HEK293 (cell line): Measurements from ENCODE around the gene SHLD2.

ENCODE experiments used
- CTCF ChIA-PET: fragments of 350-600 bp; formaldehyde crosslinking; extraction: SDS; loops from one replicate; lab custom pipeline; 2021; ENCODE audit warnings: antibody characterized with exemption; lab: Yijun Ruan, JAX
- POLR2A ChIA-PET: fragments of 300-600 bp; formaldehyde crosslinking; extraction: SDS; loops from one replicate; lab custom pipeline; 2020; ENCODE audit warnings: antibody characterized with exemption, inconsistent platforms; lab: Yijun Ruan, JAX
- H3K27ac ChIP-seq: fragments of 200-500 bp; sonication (Bioruptor generic); 2 replicates; pipeline ENCODE4 v1.5.1; 2014; ENCODE audit warnings: low read depth, low read length, control low read depth, inconsistent platforms; ENCODE audit errors: extremely low read depth
- H3K36me3 ChIP-seq, 2 experiments: fragments of 200-500 bp in 1 of 2; sonication (Bioruptor generic) in 1 of 2; 1 replicate in 1 of 2; 2 replicates in 1 of 2; pipeline ENCODE4 v1.5.1; 2014 to 2017; ENCODE audit warnings: inconsistent platforms in 2 of 2, low read length in 2 of 2; ENCODE audit not compliant: control insufficient read depth in 2 of 2, insufficient read depth in 1 of 2
- H3K4me1 ChIP-seq: fragments of 200-500 bp; sonication (Bioruptor generic); 2 replicates; pipeline ENCODE4 v1.5.1; 2014; ENCODE audit warnings: mild to moderate bottlenecking, low read length, inconsistent platforms; ENCODE audit not compliant: control insufficient read depth, insufficient read depth
- H3K4me3 ChIP-seq: 2 replicates; pipeline ENCODE4 v1.5.1; 2011; ENCODE audit warnings: low read depth, mild to moderate bottlenecking, control low read depth, low read length, moderate library complexity
- H3K9me3 ChIP-seq: fragments of 200-500 bp; sonication (Bioruptor generic); 2 replicates; pipeline ENCODE4 v1.5.1; 2014; ENCODE audit warnings: low read depth, low read length, inconsistent platforms; ENCODE audit not compliant: control insufficient read depth, insufficient read depth
- FEZF1 ChIP-seq: fragments of 450-650 bp; formaldehyde crosslinking; IDR thresholded peaks from 2 replicates; pipeline ENCODE4 v1.5.1; 2016; ENCODE audit warnings: missing biosample characterization, missing genetic modification characterization
- KLF9 ChIP-seq: fragments of 450-650 bp; formaldehyde crosslinking; IDR thresholded peaks from 2 replicates; pipeline ENCODE4 v1.5.1; 2016; ENCODE audit warnings: missing biosample characterization, missing genetic modification characterization, low read depth
- MZF1 ChIP-seq: fragments of 450-650 bp; formaldehyde crosslinking; IDR thresholded peaks from 2 replicates; pipeline ENCODE4 v1.5.1; 2017; ENCODE audit warnings: missing biosample characterization, missing genetic modification characterization, borderline replicate concordance
- PRDM4 ChIP-seq: fragments of 450-650 bp; formaldehyde crosslinking; IDR thresholded peaks from 2 replicates; pipeline ENCODE4 v1.5.1; 2017; ENCODE audit warnings: missing biosample characterization, missing genetic modification characterization
- ZBTB49 ChIP-seq: fragments of 450-650 bp; formaldehyde crosslinking; IDR thresholded peaks from 2 replicates; pipeline ENCODE4 v1.5.1; 2016; ENCODE audit warnings: missing biosample characterization, missing genetic modification characterization, low read depth
- ZEB2 ChIP-seq: fragments of 450-650 bp; formaldehyde crosslinking; IDR thresholded peaks from 2 replicates; pipeline ENCODE4 v1.5.1; 2016; ENCODE audit warnings: missing biosample characterization, missing genetic modification characterization
- ZNF311 ChIP-seq: fragments of 450-650 bp; formaldehyde crosslinking; IDR thresholded peaks from 2 replicates; pipeline ENCODE4 v1.5.1; 2017; ENCODE audit warnings: missing biosample characterization, missing genetic modification characterization, borderline replicate concordance
- ZNF404 ChIP-seq: fragments of 450-650 bp; formaldehyde crosslinking; IDR thresholded peaks from 2 replicates; pipeline ENCODE4 v1.5.1; 2017; ENCODE audit warnings: missing biosample characterization, missing genetic modification characterization
- ZNF510 ChIP-seq: fragments of 450-650 bp; formaldehyde crosslinking; IDR thresholded peaks from 2 replicates; pipeline ENCODE4 v1.5.1; 2018; ENCODE audit warnings: mild to moderate bottlenecking, missing genetic modification characterization, missing biosample characterization; ENCODE audit not compliant: insufficient replicate concordance
- ZNF521 ChIP-seq: fragments of 450-650 bp; formaldehyde crosslinking; IDR thresholded peaks from 2 replicates; pipeline ENCODE4 v1.5.1; 2017; ENCODE audit warnings: missing biosample characterization, mild to moderate bottlenecking, missing genetic modification characterization
- ZNF544 ChIP-seq: fragments of 450-650 bp; formaldehyde crosslinking; IDR thresholded peaks from 2 replicates; pipeline ENCODE4 v1.5.0; 2017; ENCODE audit warnings: missing biosample characterization, missing genetic modification characterization
- ZNF624 ChIP-seq: fragments of 450-650 bp; formaldehyde crosslinking; IDR thresholded peaks from 2 replicates; pipeline ENCODE4 v1.5.1; 2017; ENCODE audit warnings: missing biosample characterization, missing genetic modification characterization
- ZNF677 ChIP-seq: fragments of 450-650 bp; IDR thresholded peaks from 2 replicates; pipeline ENCODE4 v1.5.0; 2018; ENCODE audit warnings: missing biosample characterization, mild to moderate bottlenecking, missing genetic modification characterization, moderate library complexity
- ZNF777 ChIP-seq: fragments of 450-650 bp; formaldehyde crosslinking; IDR thresholded peaks from 2 replicates; pipeline ENCODE4 v1.5.1; 2017; ENCODE audit warnings: missing biosample characterization, missing genetic modification characterization, borderline replicate concordance
- ZNF837 ChIP-seq: fragments of 450-650 bp; formaldehyde crosslinking; IDR thresholded peaks from 2 replicates; pipeline ENCODE4 v1.5.1; 2016; ENCODE audit warnings: missing biosample characterization, missing genetic modification characterization
- TF ChIP-seq, protein P1 (sequence below): fragments of 450-650 bp; formaldehyde crosslinking; IDR thresholded peaks from 2 replicates; pipeline ENCODE4 v1.5.1; 2016; ENCODE audit warnings: missing biosample characterization, missing genetic modification characterization
- TF ChIP-seq, protein P2 (sequence below): fragments of 450-650 bp; formaldehyde crosslinking; conservative IDR thresholded peaks from 2 replicates; pipeline ENCODE4 v1.5.1; 2016; ENCODE audit warnings: low read depth, missing biosample characterization, missing genetic modification characterization
- TF ChIP-seq, protein P3 (sequence below): fragments of 450-650 bp; formaldehyde crosslinking; IDR thresholded peaks from 2 replicates; pipeline ENCODE4 v1.5.1; 2016; ENCODE audit warnings: missing biosample characterization, missing genetic modification characterization

SHLD2 gene

GRCh38 chr10:87068281-87068680 lies 26.7 kb upstream of the SHLD2 start:
- POLR2A ChIA-PET = no interaction called here
- CTCF ChIA-PET = no interaction called here
- H3K36me3 ChIP-seq = peaks cover 39 to 75% of the 10 kb centered on the region in 2 experiments

More at GRCh38 chr10:87068281-87068680, 26.7 kb upstream of the SHLD2 start:
- TF ChIP-seq ZEB2 (no peak), ZNF404 (tag by site-specific recombination) (no peak), ZNF837 (tag by site-specific recombination) (no peak), ZNF777 (no peak), PRDM4 (no peak), KLF9 (tag by site-specific recombination) (no peak), FEZF1 (tag by site-specific recombination) (no peak), ZNF311 (tag by site-specific recombination) (no peak), ZNF544 (tag by site-specific recombination) (no peak), ZNF510 (tag by site-specific recombination) (no peak), ZBTB49 (tag by site-specific recombination) (no peak), MZF1 (tag by site-specific recombination) (no peak), ZNF677 (tag by site-specific recombination) (no peak), ZNF521 (no peak), ZNF624 (no peak)
- TF ChIP-seq, protein P1, sequence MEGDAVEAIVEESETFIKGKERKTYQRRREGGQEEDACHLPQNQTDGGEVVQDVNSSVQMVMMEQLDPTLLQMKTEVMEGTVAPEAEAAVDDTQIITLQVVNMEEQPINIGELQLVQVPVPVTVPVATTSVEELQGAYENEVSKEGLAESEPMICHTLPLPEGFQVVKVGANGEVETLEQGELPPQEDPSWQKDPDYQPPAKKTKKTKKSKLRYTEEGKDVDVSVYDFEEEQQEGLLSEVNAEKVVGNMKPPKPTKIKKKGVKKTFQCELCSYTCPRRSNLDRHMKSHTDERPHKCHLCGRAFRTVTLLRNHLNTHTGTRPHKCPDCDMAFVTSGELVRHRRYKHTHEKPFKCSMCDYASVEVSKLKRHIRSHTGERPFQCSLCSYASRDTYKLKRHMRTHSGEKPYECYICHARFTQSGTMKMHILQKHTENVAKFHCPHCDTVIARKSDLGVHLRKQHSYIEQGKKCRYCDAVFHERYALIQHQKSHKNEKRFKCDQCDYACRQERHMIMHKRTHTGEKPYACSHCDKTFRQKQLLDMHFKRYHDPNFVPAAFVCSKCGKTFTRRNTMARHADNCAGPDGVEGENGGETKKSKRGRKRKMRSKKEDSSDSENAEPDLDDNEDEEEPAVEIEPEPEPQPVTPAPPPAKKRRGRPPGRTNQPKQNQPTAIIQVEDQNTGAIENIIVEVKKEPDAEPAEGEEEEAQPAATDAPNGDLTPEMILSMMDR (tag by site-specific recombination) = no peak
- TF ChIP-seq, protein P2, sequence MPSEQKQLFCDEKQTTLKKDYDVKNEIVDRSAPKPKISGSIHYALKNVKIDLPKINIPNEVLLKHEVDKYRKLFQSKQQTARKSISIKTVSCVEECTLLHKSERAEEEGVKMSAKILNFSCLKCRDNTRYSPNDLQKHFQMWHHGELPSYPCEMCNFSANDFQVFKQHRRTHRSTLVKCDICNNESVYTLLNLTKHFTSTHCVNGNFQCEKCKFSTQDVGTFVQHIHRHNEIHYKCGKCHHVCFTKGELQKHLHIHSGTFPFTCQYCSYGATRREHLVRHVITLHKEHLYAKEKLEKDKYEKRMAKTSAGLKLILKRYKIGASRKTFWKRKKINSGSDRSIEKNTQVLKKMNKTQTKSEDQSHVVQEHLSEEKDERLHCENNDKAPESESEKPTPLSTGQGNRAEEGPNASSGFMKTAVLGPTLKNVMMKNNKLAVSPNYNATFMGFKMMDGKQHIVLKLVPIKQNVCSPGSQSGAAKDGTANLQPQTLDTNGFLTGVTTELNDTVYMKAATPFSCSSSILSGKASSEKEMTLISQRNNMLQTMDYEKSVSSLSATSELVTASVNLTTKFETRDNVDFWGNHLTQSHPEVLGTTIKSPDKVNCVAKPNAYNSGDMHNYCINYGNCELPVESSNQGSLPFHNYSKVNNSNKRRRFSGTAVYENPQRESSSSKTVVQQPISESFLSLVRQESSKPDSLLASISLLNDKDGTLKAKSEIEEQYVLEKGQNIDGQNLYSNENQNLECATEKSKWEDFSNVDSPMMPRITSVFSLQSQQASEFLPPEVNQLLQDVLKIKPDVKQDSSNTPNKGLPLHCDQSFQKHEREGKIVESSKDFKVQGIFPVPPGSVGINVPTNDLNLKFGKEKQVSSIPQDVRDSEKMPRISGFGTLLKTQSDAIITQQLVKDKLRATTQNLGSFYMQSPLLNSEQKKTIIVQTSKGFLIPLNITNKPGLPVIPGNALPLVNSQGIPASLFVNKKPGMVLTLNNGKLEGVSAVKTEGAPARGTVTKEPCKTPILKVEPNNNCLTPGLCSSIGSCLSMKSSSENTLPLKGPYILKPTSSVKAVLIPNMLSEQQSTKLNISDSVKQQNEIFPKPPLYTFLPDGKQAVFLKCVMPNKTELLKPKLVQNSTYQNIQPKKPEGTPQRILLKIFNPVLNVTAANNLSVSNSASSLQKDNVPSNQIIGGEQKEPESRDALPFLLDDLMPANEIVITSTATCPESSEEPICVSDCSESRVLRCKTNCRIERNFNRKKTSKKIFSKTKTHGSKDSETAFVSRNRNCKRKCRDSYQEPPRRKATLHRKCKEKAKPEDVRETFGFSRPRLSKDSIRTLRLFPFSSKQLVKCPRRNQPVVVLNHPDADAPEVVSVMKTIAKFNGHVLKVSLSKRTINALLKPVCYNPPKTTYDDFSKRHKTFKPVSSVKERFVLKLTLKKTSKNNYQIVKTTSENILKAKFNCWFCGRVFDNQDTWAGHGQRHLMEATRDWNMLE = no peak
- TF ChIP-seq, protein P3, sequence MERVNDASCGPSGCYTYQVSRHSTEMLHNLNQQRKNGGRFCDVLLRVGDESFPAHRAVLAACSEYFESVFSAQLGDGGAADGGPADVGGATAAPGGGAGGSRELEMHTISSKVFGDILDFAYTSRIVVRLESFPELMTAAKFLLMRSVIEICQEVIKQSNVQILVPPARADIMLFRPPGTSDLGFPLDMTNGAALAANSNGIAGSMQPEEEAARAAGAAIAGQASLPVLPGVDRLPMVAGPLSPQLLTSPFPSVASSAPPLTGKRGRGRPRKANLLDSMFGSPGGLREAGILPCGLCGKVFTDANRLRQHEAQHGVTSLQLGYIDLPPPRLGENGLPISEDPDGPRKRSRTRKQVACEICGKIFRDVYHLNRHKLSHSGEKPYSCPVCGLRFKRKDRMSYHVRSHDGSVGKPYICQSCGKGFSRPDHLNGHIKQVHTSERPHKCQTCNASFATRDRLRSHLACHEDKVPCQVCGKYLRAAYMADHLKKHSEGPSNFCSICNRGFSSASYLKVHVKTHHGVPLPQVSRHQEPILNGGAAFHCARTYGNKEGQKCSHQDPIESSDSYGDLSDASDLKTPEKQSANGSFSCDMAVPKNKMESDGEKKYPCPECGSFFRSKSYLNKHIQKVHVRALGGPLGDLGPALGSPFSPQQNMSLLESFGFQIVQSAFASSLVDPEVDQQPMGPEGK = no peak
- Histone ChIP-seq H3K4me3 (no peak overlapping the region), H3K27ac (no peak overlapping the region), H3K9me3 (no peaks in the 10 kb centered on the region), H3K4me1 (no peaks in the 10 kb centered on the region)
